Measurements from ENCODE around the gene GMDS. TPM values are rescaled to one million over a fixed set of nuclear protein-coding genes. Genes with fewer than 3 reads are reported as not detected.
A peak's percentile ranks its signal among the peaks of the same experiment; 100 is the strongest.

The GMDS gene
- polyA plus RNA-seq, 1 donor (not counting 4 experiments of a cell fraction or from before 2014, with no cell fraction given), result 22.1 TPM

- Histone ChIP-seq H3K4me3 (ENCODE audit: control insufficient read depth in 2 of 3, extremely low read depth in 1 of 3, insufficient read depth in 2 of 3, low read depth in 1 of 3, low read length in 3 of 3) (no peak overlapping the region), H3K9ac (ENCODE audit: control insufficient read depth, extremely low read depth, insufficient read depth, low read length) (no peak overlapping the region), H3K27me3 (ENCODE audit: control insufficient read depth, extremely low read depth, insufficient read depth, low read length) (peaks cover 51% of the 10 kb centered on the region), H3K27ac (ENCODE audit: control insufficient read depth, insufficient read depth, low read length) (no peak overlapping the region), H3K9me3 (ENCODE audit: control insufficient read depth, low read depth, low read length) (no peaks in the 10 kb centered on the region), H3K4me1 (ENCODE audit: control insufficient read depth, extremely low read depth, insufficient read depth, low read length) (no peaks in the 10 kb centered on the region), H2AFZ (ENCODE audit: control insufficient read depth, low read length) (no peak overlapping the region), H4K20me1 (ENCODE audit: control insufficient read depth, extremely low read depth, insufficient read depth, low read length) (no peaks in the 10 kb centered on the region), H3K36me3 (ENCODE audit: control insufficient read depth in 2 of 2, extremely low read depth in 1 of 2, insufficient read depth in 2 of 2, low read length in 2 of 2) (no peaks in the 10 kb centered on the region), H3K4me2 (ENCODE audit: control insufficient read depth, extremely low read depth, insufficient read depth, low read depth, low read length) (no peak overlapping the region), H3K79me2 (ENCODE audit: control insufficient read depth, insufficient read depth, low read length) (no peaks in the 10 kb centered on the region), H3K9me1 (ENCODE audit: control insufficient read depth, extremely low read depth, insufficient read depth, low read length) (no peaks in the 10 kb centered on the region)
- no peak for DNase-seq (ENCODE audit: low read depth, low spot score)
- FAIRE-seq, result no peak
- dilution Hi-C loops (cut with MboI; ENCODE audit: extremely low pct_ligation_motif_present, low sequenced_read_pairs), result no loop called here
- TF ChIP-seq EZH2 (IDR thresholded peaks at IDR 0.05; ENCODE audit: low read length), result no peak
- TF ChIP-seq, protein P1, sequence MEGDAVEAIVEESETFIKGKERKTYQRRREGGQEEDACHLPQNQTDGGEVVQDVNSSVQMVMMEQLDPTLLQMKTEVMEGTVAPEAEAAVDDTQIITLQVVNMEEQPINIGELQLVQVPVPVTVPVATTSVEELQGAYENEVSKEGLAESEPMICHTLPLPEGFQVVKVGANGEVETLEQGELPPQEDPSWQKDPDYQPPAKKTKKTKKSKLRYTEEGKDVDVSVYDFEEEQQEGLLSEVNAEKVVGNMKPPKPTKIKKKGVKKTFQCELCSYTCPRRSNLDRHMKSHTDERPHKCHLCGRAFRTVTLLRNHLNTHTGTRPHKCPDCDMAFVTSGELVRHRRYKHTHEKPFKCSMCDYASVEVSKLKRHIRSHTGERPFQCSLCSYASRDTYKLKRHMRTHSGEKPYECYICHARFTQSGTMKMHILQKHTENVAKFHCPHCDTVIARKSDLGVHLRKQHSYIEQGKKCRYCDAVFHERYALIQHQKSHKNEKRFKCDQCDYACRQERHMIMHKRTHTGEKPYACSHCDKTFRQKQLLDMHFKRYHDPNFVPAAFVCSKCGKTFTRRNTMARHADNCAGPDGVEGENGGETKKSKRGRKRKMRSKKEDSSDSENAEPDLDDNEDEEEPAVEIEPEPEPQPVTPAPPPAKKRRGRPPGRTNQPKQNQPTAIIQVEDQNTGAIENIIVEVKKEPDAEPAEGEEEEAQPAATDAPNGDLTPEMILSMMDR (optimal IDR thresholded peaks at IDR 0.05 in 1 of 3, IDR thresholded peaks at IDR 0.05 in 1 of 3, conservative IDR thresholded peaks at IDR 0.05 in 1 of 3; ENCODE audit: extremely low read depth in 1 of 3, insufficient read depth in 2 of 3, low read length in 3 of 3), result no peak
Observed at GRCh38 chr6:1589208-1589607, 656.2 kb downstream of the GMDS start.

GRCh38 chr6:1587977-1588376 is 657.4 kb downstream of the GMDS start:
- no peaks in the 10 kb centered on the region for H3K36me3 ChIP-seq (ENCODE audit: control insufficient read depth in 2 of 2, extremely low read depth in 1 of 2, insufficient read depth in 2 of 2, low read length in 2 of 2)
- DNase-seq (ENCODE audit: low read depth, low spot score), result no peak
- dilution Hi-C loops (cut with MboI; ENCODE audit: extremely low pct_ligation_motif_present, low sequenced_read_pairs), result no loop called here
- no peak overlapping the region for H3K4me3 ChIP-seq (ENCODE audit: control insufficient read depth in 2 of 3, extremely low read depth in 1 of 3, insufficient read depth in 2 of 3, low read depth in 1 of 3, low read length in 3 of 3)
- no peak overlapping the region for H2AFZ ChIP-seq (ENCODE audit: control insufficient read depth, low read length)
- H3K9ac ChIP-seq (ENCODE audit: control insufficient read depth, extremely low read depth, insufficient read depth, low read length), result no peak overlapping the region
- peaks cover 42% of the 10 kb centered on the region for H3K27me3 ChIP-seq (ENCODE audit: control insufficient read depth, extremely low read depth, insufficient read depth, low read length)
- H3K4me1 ChIP-seq (ENCODE audit: control insufficient read depth, extremely low read depth, insufficient read depth, low read length), result no peaks in the 10 kb centered on the region
- no peaks in the 10 kb centered on the region for H4K20me1 ChIP-seq (ENCODE audit: control insufficient read depth, extremely low read depth, insufficient read depth, low read length)
- no peak overlapping the region for H3K27ac ChIP-seq (ENCODE audit: control insufficient read depth, insufficient read depth, low read length)
- H3K4me2 ChIP-seq (ENCODE audit: control insufficient read depth, extremely low read depth, insufficient read depth, low read depth, low read length), result no peak overlapping the region
- FAIRE-seq, result no peak
- H3K9me3 ChIP-seq (ENCODE audit: control insufficient read depth, low read depth, low read length), result no peaks in the 10 kb centered on the region
- H3K9me1 ChIP-seq (ENCODE audit: control insufficient read depth, extremely low read depth, insufficient read depth, low read length), result no peaks in the 10 kb centered on the region
- TF ChIP-seq, protein P1 (optimal IDR thresholded peaks at IDR 0.05 in 1 of 3, IDR thresholded peaks at IDR 0.05 in 1 of 3, conservative IDR thresholded peaks at IDR 0.05 in 1 of 3; ENCODE audit: extremely low read depth in 1 of 3, insufficient read depth in 2 of 3, low read length in 3 of 3), result no peak
- peak; percentile 19 for TF ChIP-seq EZH2 (IDR thresholded peaks at IDR 0.05; ENCODE audit: low read length)
- no peaks in the 10 kb centered on the region for H3K79me2 ChIP-seq (ENCODE audit: control insufficient read depth, insufficient read depth, low read length)

Data from keratinocyte (primary cell).